Measurements from ENCODE around the gene TMEM204.

The TMEM204 gene

GRCh38 chr16:1532771-1533170 lies 695 bp upstream of the TMEM204 start:
- in situ Hi-C loops (cut with MboI; ENCODE audit: low pct_unique_long_range_greater_than_20kb, low sequenced_read_pairs, unreplicated experiment) = no loop called here
- DNase-seq (ENCODE audit: low spot score) = no peak
- TF ChIP-seq CTCF (IDR thresholded peaks at IDR 0.05; ENCODE audit: extremely low read depth, insufficient read depth, missing control alignments) = no peak

- TF ChIP-seq CTCF (IDR thresholded peaks at IDR 0.05; ENCODE audit: extremely low read depth, insufficient read depth, missing control alignments) = no peak
- in situ Hi-C loops (cut with MboI; ENCODE audit: low pct_unique_long_range_greater_than_20kb, low sequenced_read_pairs, unreplicated experiment) = no loop called here
- DNase-seq (ENCODE audit: low spot score) = no peak
Observed at GRCh38 chr16:1534021-1535020, 855 bp downstream of the TMEM204 start.

DNA sequence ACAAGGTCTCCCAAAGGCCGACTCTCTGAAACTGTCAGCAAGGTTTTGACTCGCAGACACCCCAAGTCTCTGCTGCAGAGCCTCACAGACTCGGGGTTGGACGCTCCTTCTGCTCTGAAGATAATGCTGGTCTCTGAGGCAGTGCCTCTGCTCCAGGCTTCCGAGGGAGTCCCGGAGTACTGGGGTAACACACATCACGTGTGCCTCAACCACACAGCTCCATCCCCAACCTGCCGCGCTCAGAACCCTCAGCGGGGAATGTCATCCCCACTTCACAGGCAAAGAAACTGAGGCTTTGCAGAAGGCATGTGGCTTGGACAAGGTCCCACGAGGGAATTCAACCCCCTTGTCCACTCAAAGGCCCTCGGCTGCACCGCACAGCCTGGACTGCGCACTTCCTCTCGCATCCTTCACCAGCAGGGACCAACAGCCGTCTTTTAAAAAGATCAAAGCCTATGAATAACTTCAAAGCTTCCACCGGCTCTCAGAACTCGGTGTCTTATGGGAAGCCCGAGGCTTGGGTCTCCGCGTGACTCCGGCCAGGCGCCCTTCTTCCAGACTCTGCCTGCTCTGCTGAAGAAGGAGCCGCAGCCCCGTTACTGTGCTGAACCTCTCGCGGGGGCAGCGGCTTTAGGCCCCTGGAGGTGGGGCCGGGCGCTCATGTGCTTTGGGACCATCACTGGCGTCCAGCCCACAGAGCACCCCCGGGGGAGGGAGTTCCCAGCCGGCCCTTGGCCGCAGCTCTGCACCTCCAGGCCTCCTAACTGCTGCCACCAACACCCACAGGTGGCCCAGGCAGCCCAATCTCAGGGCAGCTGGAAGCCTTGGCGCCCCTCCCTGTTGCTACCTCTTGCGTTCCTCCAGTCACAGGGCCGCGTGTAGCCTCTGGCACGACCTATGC lies 2.2 kb downstream of the TMEM204 start:
- TF ChIP-seq CTCF (IDR thresholded peaks at IDR 0.05; ENCODE audit: extremely low read depth, insufficient read depth, missing control alignments) = no peak
- no peak for DNase-seq (ENCODE audit: low spot score)
- in situ Hi-C loops (cut with MboI; ENCODE audit: low pct_unique_long_range_greater_than_20kb, low sequenced_read_pairs, unreplicated experiment) = no loop called here

GRCh38 chr16:1536601-1537000 lies 3.1 kb downstream of the TMEM204 start:
- TF ChIP-seq CTCF (IDR thresholded peaks at IDR 0.05; ENCODE audit: extremely low read depth, insufficient read depth, missing control alignments) = no peak
- in situ Hi-C loops (cut with MboI; ENCODE audit: low pct_unique_long_range_greater_than_20kb, low sequenced_read_pairs, unreplicated experiment) = no loop called here
- DNase-seq (ENCODE audit: low spot score) = no peak

DNA sequence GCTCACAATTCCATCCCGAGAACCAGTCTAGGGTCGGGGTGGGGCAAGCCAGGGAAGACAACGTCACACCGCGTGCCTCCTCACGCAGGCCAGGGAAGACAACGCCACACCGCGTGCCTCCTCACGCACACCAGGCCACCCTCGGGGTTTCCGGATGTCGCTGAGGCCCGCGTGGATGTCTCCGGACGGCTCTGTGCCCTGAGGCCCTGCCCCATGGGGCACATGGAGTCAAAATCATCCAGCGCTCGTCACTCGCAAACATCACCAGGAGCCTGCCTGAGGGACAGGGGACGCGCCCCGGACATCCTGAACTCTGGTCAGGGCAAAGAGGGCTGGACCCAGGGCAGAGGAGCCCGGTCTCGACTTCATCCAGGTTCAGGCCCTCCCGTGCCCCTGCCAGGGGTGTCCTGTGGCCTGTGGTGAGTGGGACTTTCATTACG lies 3.7 kb downstream of the TMEM204 start:
- in situ Hi-C loops (cut with MboI; ENCODE audit: low pct_unique_long_range_greater_than_20kb, low sequenced_read_pairs, unreplicated experiment) = no loop called here
- no peak for DNase-seq (ENCODE audit: low spot score)
- TF ChIP-seq CTCF (IDR thresholded peaks at IDR 0.05; ENCODE audit: extremely low read depth, insufficient read depth, missing control alignments) = no peak

DNA sequence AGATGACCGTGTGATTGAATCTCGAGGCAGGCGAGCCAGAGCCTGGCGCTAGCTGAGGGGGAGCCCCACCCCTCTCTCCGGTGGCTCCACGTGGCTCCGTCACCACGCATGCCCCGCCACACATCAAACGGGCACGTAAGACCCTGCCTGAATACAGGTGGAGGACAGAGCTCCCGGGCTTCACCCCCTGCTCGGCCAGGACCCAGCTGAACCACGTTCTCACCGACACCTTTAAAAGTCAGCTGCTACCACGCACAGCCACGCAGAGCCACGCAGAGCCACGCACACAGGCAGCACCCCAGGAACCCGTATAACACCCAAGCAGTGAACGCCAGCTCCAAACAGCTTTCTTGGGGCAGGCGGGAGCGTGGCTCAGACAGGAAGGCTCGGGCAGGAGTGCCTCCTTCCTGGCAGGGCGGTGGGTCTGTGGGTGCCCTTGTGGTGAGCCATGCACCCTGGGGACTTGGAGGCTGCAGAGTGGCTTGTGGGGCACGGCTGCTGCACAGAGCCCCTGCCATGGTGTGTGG lies 4.4 kb downstream of the TMEM204 start:
- in situ Hi-C loops (cut with MboI; ENCODE audit: low pct_unique_long_range_greater_than_20kb, low sequenced_read_pairs, unreplicated experiment) = no loop called here
- TF ChIP-seq CTCF (IDR thresholded peaks at IDR 0.05; ENCODE audit: extremely low read depth, insufficient read depth, missing control alignments) = no peak
- no peak for DNase-seq (ENCODE audit: low spot score)

Measured in GM13977 (cell line).